OCI-LY3 (cell line): Measurements from ENCODE around the gene OR13C8.
"Not testable (repeated sequence)": the region's sequence is repeated elsewhere in the genome, so short reads cannot be mapped to it uniquely, and the experiment has no call there.

Experiments
- H2AFZ ChIP-seq: fragments of 200-600, 300-600 bp; shearing (Covaris generic); 2 replicates; pipeline ENCODE4 v1.6.0; 2014; ENCODE audit warnings: antibody characterized with exemption, low read depth, low read length
- H3K27ac ChIP-seq: fragments of 200-600, 300-600 bp; sonication (generic); 2 replicates; pipeline ENCODE4 v1.5.1; 2014; ENCODE audit warnings: mild to moderate bottlenecking, low read length, moderate library complexity, mixed read lengths
- H3K27me3 ChIP-seq: fragments of 200-600, 300-600 bp; sonication (generic); 2 replicates; pipeline ENCODE4 v1.6.1; 2014; ENCODE audit warnings: low read depth, low read length, mixed read lengths
- H3K36me3 ChIP-seq: fragments of 200-600, 300-600 bp; sonication (generic); replicated peaks from 2 replicates; pipeline ENCODE3; 2014; ENCODE audit warnings: low read depth, low read length, mixed read lengths
- H3K4me1 ChIP-seq: fragments of 300-600, 200-600 bp; sonication (generic); 2 replicates; pipeline ENCODE4 v1.6.1; 2014; ENCODE audit warnings: low read length, mixed read lengths
- H3K4me2 ChIP-seq: fragments of 200-600, 300-600 bp; sonication (generic); 2 replicates; pipeline ENCODE4 v1.6.1; 2014; ENCODE audit warnings: low read length, mixed read lengths
- H3K4me3 ChIP-seq: fragments of 300-600, 200-600 bp; sonication (generic); 2 replicates; pipeline ENCODE4 v1.5.1; 2014; ENCODE audit warnings: antibody characterized with exemption, mild to moderate bottlenecking, low read length, moderate library complexity
- H3K79me2 ChIP-seq: fragments of 300-600, 200-600 bp; shearing (Covaris generic); 2 replicates; pipeline ENCODE4 v1.6.1; 2014; ENCODE audit warnings: mild to moderate bottlenecking, low read length, mixed read lengths
- H3K9ac ChIP-seq: fragments of 300-600, 200-600 bp; shearing (Covaris generic); 2 replicates; pipeline ENCODE4 v1.6.0; 2014; ENCODE audit warnings: mild to moderate bottlenecking, low read length, moderate library complexity
- H3K9me3 ChIP-seq: fragments of 200-600, 300-600 bp; shearing (Covaris generic); 2 replicates; pipeline ENCODE4 v1.6.1; 2014; ENCODE audit warnings: low read length, mixed read lengths; ENCODE audit not compliant: insufficient read depth
- H4K20me1 ChIP-seq: fragments of 200-600, 300-600 bp; sonication (generic); 2 replicates; pipeline ENCODE4 v1.6.1; 2016; ENCODE audit warnings: low read length, mixed read lengths; ENCODE audit not compliant: insufficient read depth
- EZH2phosphoT487 ChIP-seq: fragments of 200-600 bp; shearing (Covaris generic); IDR thresholded peaks from 2 replicates; pipeline ENCODE4 v1.6.1; 2018; ENCODE audit warnings: antibody characterized with exemption, mixed run types, low read depth
- TF ChIP-seq, protein P1 (sequence below): fragments of 200-600, 300-600 bp; sonication (generic); IDR thresholded peaks from 2 replicates; pipeline ENCODE4 v1.5.1; 2014; ENCODE audit warnings: antibody characterized with exemption, low read length, low read depth

OR13C8 gene

DNA sequence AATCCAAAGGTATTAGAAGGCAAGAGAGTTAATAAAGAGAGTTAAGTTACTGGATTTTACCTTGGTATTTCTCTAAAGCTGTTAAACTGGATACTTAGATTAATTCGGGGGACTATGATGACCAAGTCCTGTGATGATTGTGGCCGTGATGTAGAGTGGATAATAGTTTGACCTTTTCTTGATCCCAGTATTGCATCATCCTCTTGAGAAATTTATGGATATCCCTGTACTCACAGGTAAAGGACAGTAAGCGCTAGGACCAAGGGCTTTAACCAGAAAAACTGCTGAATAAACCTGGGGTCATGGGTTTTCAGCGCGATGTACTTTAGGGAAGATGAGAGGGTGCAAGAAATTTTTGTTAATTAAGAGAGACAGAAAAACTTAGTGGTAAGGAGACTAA lies 8.3 kb downstream of the OR13C8 start:
- Histone ChIP-seq H3K36me3 (no peaks in the 10 kb centered on the region), H3K79me2 (no peaks in the 10 kb centered on the region), H3K9me3 (no peaks in the 10 kb centered on the region), H3K9ac (no peak overlapping the region), H3K27me3 (no peaks in the 10 kb centered on the region), H3K4me2 (no peak overlapping the region), H3K27ac (no peak overlapping the region), H3K4me1 (no peaks in the 10 kb centered on the region), H2AFZ (no peak overlapping the region), H3K4me3 (no peak overlapping the region), H4K20me1 (no peaks in the 10 kb centered on the region)
- TF ChIP-seq, protein P1, sequence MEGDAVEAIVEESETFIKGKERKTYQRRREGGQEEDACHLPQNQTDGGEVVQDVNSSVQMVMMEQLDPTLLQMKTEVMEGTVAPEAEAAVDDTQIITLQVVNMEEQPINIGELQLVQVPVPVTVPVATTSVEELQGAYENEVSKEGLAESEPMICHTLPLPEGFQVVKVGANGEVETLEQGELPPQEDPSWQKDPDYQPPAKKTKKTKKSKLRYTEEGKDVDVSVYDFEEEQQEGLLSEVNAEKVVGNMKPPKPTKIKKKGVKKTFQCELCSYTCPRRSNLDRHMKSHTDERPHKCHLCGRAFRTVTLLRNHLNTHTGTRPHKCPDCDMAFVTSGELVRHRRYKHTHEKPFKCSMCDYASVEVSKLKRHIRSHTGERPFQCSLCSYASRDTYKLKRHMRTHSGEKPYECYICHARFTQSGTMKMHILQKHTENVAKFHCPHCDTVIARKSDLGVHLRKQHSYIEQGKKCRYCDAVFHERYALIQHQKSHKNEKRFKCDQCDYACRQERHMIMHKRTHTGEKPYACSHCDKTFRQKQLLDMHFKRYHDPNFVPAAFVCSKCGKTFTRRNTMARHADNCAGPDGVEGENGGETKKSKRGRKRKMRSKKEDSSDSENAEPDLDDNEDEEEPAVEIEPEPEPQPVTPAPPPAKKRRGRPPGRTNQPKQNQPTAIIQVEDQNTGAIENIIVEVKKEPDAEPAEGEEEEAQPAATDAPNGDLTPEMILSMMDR, result no peak

DNA sequence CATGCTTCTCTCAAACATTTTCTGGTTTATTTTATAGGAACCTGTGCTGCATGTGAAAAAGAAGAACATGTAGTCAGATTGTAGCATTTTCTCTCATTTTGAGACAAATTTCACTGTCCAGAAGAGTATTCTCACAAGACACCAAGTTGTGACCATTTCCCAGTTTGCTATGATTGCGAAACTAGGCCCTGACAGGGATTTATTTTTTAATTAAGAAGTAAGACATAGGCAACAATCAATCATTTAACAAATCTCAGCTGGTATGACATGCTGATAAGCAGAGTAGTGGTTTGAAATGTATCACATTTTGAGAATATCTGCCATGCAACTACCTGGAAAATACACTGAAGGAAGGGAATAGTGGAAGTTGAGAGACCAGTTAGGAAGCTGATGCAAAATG lies 11.6 kb downstream of the OR13C8 start:
- Histone ChIP-seq H3K36me3 (no peaks in the 10 kb centered on the region), H4K20me1 (no peaks in the 10 kb centered on the region), H3K9ac (no peak overlapping the region), H3K27ac (no peak overlapping the region), H3K79me2 (no peaks in the 10 kb centered on the region), H3K4me3 (no peak overlapping the region), H3K9me3 (no peaks in the 10 kb centered on the region), H2AFZ (no peak overlapping the region), H3K27me3 (no peaks in the 10 kb centered on the region), H3K4me2 (no peak overlapping the region), H3K4me1 (no peaks in the 10 kb centered on the region)
- TF ChIP-seq, protein P1, result no peak
- no peak for TF ChIP-seq EZH2phosphoT487

DNA sequence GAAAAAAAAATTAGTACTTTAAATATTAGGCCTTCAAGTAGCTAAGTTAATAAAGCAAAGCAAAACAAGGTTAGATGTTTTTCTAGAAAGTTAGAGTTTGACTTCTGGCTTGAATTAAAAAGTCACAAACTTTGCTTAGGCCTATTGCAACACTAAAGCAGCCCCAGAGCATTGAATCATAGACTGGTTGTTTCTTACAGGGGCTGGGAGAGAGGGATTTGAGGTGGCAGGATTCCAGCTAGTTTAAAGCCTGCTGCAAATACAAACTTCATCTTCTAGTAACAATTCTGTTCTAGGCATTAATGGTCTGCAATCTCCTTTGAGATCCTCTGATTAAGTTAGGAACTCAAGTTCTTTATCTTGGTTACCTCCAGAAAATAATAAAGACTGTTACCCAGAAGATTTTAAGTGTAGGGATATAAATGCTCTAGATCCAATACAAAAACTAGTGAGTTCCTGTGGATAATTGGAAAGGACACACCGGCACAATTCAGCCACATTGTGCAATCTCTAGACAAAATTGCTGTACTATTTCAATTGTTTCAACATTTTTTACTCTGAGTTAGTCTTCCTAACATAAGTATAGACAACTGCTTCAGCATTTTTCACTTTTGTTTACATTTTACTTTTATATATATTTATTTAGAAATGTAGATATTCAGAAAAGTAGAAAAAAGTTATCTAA lies 17.7 kb downstream of the OR13C8 start:
- H3K4me3 ChIP-seq, result no peak overlapping the region
- no peaks in the 10 kb centered on the region for H3K27me3 ChIP-seq
- no peaks in the 10 kb centered on the region for H3K4me1 ChIP-seq
- no peak for TF ChIP-seq EZH2phosphoT487
- TF ChIP-seq, protein P1, result no peak
- no peak overlapping the region for H3K9ac ChIP-seq
- no peaks in the 10 kb centered on the region for H3K36me3 ChIP-seq
- H3K4me2 ChIP-seq, result no peak overlapping the region
- H3K9me3 ChIP-seq, result no peaks in the 10 kb centered on the region
- no peak overlapping the region for H2AFZ ChIP-seq
- no peaks in the 10 kb centered on the region for H3K79me2 ChIP-seq
- H4K20me1 ChIP-seq, result no peaks in the 10 kb centered on the region
- H3K27ac ChIP-seq, result no peak overlapping the region

DNA sequence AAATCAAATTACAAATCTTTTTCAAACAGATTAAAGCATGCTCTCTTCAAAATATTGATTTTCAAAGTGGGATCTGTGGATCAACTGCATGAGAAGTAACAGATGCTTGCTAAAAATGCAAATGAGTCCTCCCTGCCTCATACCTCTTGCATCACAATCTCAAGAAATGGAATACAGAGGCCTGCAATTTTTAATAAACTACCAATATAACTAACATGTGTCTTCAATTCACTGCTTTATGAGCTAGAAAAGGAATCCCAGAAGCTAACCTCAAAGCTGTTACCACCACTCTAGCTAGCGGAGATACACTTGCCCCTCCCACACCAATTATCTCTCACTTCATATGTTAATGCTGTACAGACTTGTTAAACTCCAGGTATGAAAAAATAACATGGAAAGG lies 20.7 kb downstream of the OR13C8 start:
- H3K4me1 ChIP-seq, result no peaks in the 10 kb centered on the region
- TF ChIP-seq, protein P1, result no peak
- TF ChIP-seq EZH2phosphoT487, result no peak
- H3K27me3 ChIP-seq, result no peaks in the 10 kb centered on the region
- no peaks in the 10 kb centered on the region for H3K9me3 ChIP-seq
- no peaks in the 10 kb centered on the region for H3K79me2 ChIP-seq
- H3K27ac ChIP-seq, result no peak overlapping the region
- no peak overlapping the region for H3K4me3 ChIP-seq
- no peaks in the 10 kb centered on the region for H4K20me1 ChIP-seq
- H3K9ac ChIP-seq, result no peak overlapping the region
- H2AFZ ChIP-seq, result no peak overlapping the region
- H3K4me2 ChIP-seq, result no peak overlapping the region
- no peaks in the 10 kb centered on the region for H3K36me3 ChIP-seq

DNA sequence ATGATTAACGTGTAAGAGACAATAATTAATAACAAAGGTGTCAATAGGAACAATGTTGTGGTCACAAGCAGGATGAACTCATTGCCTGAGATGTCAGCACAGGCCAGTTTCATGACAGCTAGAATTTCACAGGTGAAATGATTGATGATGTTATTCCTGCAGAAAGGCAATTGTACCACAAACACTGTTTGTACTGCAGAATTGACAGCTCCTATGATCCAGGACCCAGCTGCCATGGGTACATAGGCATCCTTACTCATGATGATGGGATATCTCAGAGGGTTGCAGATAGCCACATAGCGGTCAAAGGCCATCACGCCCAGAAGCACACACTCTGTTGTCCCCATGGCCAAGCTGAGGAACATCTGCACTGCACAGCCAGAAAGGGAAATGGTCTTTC lies 29.8 kb downstream of the OR13C8 start:
- H3K9me3 ChIP-seq, H3K9ac ChIP-seq, H3K36me3 ChIP-seq, H3K4me3 ChIP-seq, H3K4me1 ChIP-seq, H4K20me1 ChIP-seq, H3K27me3 ChIP-seq, H2AFZ ChIP-seq, H3K27ac ChIP-seq, H3K79me2 ChIP-seq, H3K4me2 ChIP-seq: not testable (repeated sequence)

DNA sequence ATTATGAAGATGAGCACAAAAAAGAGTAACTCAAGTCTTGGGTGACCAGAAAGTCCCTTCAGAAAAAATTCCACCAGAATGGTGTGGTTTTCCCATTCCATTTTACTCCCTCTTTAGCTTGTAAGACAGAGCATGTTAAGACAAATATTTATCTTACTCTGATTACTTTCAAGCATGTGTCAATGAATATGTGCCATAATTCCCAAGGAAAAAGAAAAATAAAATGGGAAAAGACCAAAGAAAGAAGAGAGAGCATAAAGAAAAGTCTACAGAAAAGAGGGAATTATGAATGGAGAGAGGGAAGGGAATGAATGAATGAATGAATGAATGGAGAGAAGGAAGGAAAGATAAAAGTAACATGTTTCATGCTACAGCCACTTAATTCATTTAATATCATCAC lies 30.3 kb downstream of the OR13C8 start, which contains the start of gene OR13C5:
TSS of gene OR13C5 (minus strand) at position 101 of the 400 bp plus-strand sequence. CDS start at position 101, 0 bp downstream.
- not testable (repeated sequence) for H2AFZ ChIP-seq, H3K27ac ChIP-seq, H3K4me3 ChIP-seq, H4K20me1 ChIP-seq, H3K4me2 ChIP-seq, H3K9me3 ChIP-seq, H3K79me2 ChIP-seq, H3K4me1 ChIP-seq, H3K36me3 ChIP-seq, H3K9ac ChIP-seq, H3K27me3 ChIP-seq
